IPS-18c (cell line): Measurements from ENCODE around the gene COBL.

Experiments used
- H3K4me3 ChIP-seq: 2 replicates; pipeline ENCODE4 v1.7.0; 2013; ENCODE audit warnings: low read depth, mild to moderate bottlenecking, low read length, moderate library complexity; ENCODE audit not compliant: insufficient read depth
- H3K9me3 ChIP-seq: one replicate; pipeline ENCODE4 v1.6.1; 2013; ENCODE audit warnings: mild to moderate bottlenecking, low read length, moderate library complexity; ENCODE audit not compliant: control insufficient read depth, insufficient read depth

COBL gene

GRCh38 chr7:51253157-51253556 is 63.5 kb downstream of the COBL start:
- H3K4me3 ChIP-seq, result no peak overlapping the region
- H3K9me3 ChIP-seq, result no peaks in the 10 kb centered on the region

GRCh38 chr7:51251290-51251689 is 65.3 kb downstream of the COBL start:
- Histone ChIP-seq H3K4me3 (no peak overlapping the region), H3K9me3 (no peaks in the 10 kb centered on the region)

GRCh38 chr7:51250512-51250911 is 66.1 kb downstream of the COBL start:
- Histone ChIP-seq H3K4me3 (no peak overlapping the region), H3K9me3 (no peaks in the 10 kb centered on the region)

- H3K4me3 ChIP-seq, result no peak overlapping the region
Observed at GRCh38 chr7:51249991-51250390, 66.6 kb downstream of the COBL start.

GRCh38 chr7:51249187-51249945 is 67.2 kb downstream of the COBL start:
- Histone ChIP-seq H3K9me3 (no peaks in the 10 kb centered on the region), H3K4me3 (no peak overlapping the region)

More at GRCh38 chr7:51249991-51250390, 66.6 kb downstream of the COBL start:
- H3K9me3 ChIP-seq, result no peaks in the 10 kb centered on the region

- Histone ChIP-seq H3K9me3 (no peaks in the 10 kb centered on the region), H3K4me3 (no peak overlapping the region)
Observed at GRCh38 chr7:51246258-51247245, 70.1 kb downstream of the COBL start.

- H3K4me3 ChIP-seq, result no peak overlapping the region; the same call in 1 of the 2 replicates
- no peaks in the 10 kb centered on the region for H3K9me3 ChIP-seq
Observed at GRCh38 chr7:51244885-51245284, 71.7 kb downstream of the COBL start.

GRCh38 chr7:51244053-51244452 is 72.6 kb downstream of the COBL start:
- Histone ChIP-seq H3K4me3 (no peak overlapping the region), H3K9me3 (no peaks in the 10 kb centered on the region)

- H3K4me3 ChIP-seq, result no peak overlapping the region
- no peaks in the 10 kb centered on the region for H3K9me3 ChIP-seq
Observed at GRCh38 chr7:51243631-51244030, 73.0 kb downstream of the COBL start.

- H3K4me3 ChIP-seq, result no peak overlapping the region
- no peaks in the 10 kb centered on the region for H3K9me3 ChIP-seq
Observed at GRCh38 chr7:51242881-51243518, 73.6 kb downstream of the COBL start.

- Histone ChIP-seq H3K9me3 (no peaks in the 10 kb centered on the region), H3K4me3 (no peak overlapping the region)
Observed at GRCh38 chr7:51242007-51242691, 74.5 kb downstream of the COBL start.

GRCh38 chr7:51240868-51241267 is 75.7 kb downstream of the COBL start:
- H3K4me3 ChIP-seq, result no peak overlapping the region
- H3K9me3 ChIP-seq, result no peaks in the 10 kb centered on the region

GRCh38 chr7:51239691-51240090 is 76.9 kb downstream of the COBL start:
- no peak overlapping the region for H3K4me3 ChIP-seq
- no peaks in the 10 kb centered on the region for H3K9me3 ChIP-seq

GRCh38 chr7:51238981-51239495 is 77.6 kb downstream of the COBL start:
- no peak overlapping the region for H3K4me3 ChIP-seq
- no peaks in the 10 kb centered on the region for H3K9me3 ChIP-seq

GRCh38 chr7:51237446-51238133 is 79.0 kb downstream of the COBL start:
- Histone ChIP-seq H3K4me3 (no peak overlapping the region), H3K9me3 (no peaks in the 10 kb centered on the region)

GRCh38 chr7:51236470-51237132 is 80.0 kb downstream of the COBL start:
- Histone ChIP-seq H3K4me3 (no peak overlapping the region), H3K9me3 (no peaks in the 10 kb centered on the region)
